Kidney epithelial cell (primary cell): ENCODE results near the gene CPED1. TPM values are rescaled to one million over a fixed set of nuclear protein-coding genes. Genes with fewer than 3 reads are reported as not detected.

ENCODE experiments used
- DNase-seq: peaks from one replicate; pipeline ENCODE4 v3.0.0-alpha.2; 2010; ENCODE audit warnings: low read depth
- H3K27me3 ChIP-seq: 2 replicates; pipeline ENCODE4 v1.6.0; 2011; ENCODE audit warnings: low read length; ENCODE audit not compliant: control insufficient read depth, insufficient read depth
- H3K36me3 ChIP-seq: 2 replicates; pipeline ENCODE4 v1.5.1; 2011; ENCODE audit warnings: low read length; ENCODE audit not compliant: control insufficient read depth, insufficient read depth
- H3K4me3 ChIP-seq: 2 replicates; pipeline ENCODE4 v1.5.1; 2011; ENCODE audit warnings: low read depth, mild to moderate bottlenecking, control low read depth, low read length
- total RNA-seq: library from RNA; depleted of rRNA; stranded (reverse); fragments of >200 nt; gene quantifications from 2 replicates; pipeline ENCODE4 v1.2.3, GENCODE V29; 2015
- TF ChIP-seq, protein P1 (sequence below): IDR thresholded peaks from 2 replicates; pipeline ENCODE4 v1.5.1; 2011; ENCODE audit warnings: mild to moderate bottlenecking, moderate library complexity, low read length, control low read depth, inconsistent platforms; ENCODE audit not compliant: insufficient read depth, poor library complexity, severe bottlenecking

The CPED1 gene
- total RNA-seq, 1 donor from 2014 or later: 3.2 TPM

DNA sequence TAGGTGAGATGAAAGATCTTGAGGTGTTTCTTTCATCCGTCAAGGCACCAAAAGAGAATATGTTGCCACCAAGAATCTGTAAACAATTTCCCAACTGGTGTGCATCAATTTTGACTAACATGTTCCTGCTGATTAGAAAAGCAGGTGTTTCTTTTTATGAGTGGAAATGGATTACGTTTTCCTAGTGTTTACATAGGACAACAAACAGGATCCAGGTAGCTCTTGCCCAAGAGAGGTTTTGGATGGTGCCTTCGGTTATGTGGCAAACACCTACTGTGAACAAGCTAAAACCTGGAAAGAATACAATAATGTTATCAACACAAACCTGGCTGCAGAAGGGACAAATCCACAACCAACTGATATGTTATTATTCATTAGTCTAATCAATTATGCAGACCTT, 286.7 kb downstream of the CPED1 start:
- no peak overlapping the region for H3K4me3 ChIP-seq
- no peaks in the 10 kb centered on the region for H3K27me3 ChIP-seq
- DNase-seq: no peak
- TF ChIP-seq, protein P1, sequence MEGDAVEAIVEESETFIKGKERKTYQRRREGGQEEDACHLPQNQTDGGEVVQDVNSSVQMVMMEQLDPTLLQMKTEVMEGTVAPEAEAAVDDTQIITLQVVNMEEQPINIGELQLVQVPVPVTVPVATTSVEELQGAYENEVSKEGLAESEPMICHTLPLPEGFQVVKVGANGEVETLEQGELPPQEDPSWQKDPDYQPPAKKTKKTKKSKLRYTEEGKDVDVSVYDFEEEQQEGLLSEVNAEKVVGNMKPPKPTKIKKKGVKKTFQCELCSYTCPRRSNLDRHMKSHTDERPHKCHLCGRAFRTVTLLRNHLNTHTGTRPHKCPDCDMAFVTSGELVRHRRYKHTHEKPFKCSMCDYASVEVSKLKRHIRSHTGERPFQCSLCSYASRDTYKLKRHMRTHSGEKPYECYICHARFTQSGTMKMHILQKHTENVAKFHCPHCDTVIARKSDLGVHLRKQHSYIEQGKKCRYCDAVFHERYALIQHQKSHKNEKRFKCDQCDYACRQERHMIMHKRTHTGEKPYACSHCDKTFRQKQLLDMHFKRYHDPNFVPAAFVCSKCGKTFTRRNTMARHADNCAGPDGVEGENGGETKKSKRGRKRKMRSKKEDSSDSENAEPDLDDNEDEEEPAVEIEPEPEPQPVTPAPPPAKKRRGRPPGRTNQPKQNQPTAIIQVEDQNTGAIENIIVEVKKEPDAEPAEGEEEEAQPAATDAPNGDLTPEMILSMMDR: no peak
- no peaks in the 10 kb centered on the region for H3K36me3 ChIP-seq

DNA sequence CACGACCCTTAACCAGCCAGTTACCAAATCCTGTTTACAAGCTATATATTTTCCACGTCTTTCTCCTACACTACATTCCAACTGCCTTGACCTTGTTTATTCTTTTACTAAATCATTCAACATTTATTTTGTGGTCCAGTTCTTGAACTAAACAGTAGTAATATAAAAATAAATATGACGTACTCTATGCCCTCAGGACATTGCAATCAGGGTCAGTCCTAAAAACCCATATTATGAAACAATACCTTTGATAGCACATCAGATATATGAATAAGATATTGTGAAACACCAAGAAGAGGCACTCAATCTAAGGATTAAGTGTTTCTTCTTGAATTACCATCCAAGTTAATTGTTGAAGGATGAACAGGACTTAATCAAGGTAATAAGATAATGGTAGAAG, 287.8 kb downstream of the CPED1 start:
- no peak for DNase-seq
- Histone ChIP-seq H3K4me3 (no peak overlapping the region), H3K27me3 (no peaks in the 10 kb centered on the region), H3K36me3 (no peaks in the 10 kb centered on the region)
- TF ChIP-seq, protein P1: no peak

DNA sequence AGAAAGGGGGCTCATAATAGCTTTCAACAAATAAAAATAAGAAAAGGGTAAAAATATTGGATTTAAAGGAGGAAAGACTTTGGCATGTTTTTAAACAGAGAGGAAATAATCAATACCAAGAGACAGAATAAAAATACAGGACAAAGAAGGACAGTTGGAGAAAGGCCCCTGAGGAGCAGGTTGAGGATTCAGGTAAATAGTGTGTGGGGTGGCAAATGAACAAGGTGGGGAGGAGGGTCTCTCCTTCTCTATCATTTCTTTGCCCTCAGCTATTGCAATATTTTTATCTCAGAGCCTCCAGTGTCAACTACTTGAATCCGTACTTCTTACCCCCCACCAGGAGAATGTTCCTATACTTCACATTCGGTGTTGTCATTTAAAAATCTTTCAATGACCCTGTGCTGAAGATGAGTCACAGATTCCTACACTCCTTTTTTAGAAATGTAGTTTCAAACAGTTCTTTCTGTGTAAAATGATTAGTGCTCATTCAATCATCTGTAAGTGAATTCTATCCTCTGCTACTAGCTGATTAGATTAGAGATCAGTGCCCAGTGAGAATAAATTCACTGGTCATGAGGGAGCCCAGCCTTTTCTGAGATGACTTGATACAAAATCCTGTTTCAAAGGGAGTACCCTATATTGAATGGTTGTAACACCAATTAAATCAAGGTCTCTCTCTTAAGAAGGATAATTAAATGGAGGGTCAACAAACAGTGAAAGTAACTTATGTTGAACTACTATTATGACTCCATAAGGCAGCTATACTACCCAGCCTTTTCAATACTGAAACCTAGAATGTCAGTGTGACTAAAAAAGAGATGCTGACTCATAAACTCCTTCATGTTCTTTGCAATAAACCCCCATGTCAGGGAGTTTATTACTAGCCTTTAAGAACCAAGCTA, 289.9 kb downstream of the CPED1 start:
- Histone ChIP-seq H3K27me3 (no peaks in the 10 kb centered on the region), H3K36me3 (no peaks in the 10 kb centered on the region), H3K4me3 (no peak overlapping the region)
- DNase-seq: peak; percentile 39
- TF ChIP-seq, protein P1: no peak

DNA sequence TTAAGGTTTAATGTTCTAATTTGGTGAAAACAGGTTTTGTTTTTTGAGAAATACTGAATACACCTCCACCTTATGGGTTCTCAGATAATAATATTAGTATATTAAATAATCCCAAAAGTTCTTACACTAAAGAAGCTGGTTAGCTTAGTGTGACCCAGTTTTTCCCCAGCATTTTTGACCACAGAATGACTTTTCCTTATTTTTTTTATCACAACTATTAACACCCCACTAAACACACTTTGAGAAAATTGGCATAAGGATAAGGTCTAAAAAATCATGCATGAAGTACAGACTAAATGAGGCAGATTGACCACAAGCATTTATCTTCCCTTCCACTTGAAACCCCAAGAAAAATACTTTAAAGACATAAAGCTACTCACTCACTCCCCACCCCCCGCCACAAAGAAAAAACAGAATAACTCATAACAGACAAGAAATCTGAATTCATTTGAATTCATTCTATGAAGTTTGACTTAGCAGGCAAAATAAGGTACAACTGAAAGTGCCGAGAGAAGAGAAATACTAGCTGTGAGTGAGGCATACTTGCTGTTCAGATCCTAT, 290.6 kb downstream of the CPED1 start:
- TF ChIP-seq, protein P1: no peak
- DNase-seq: no peak
- Histone ChIP-seq H3K27me3 (no peaks in the 10 kb centered on the region), H3K36me3 (no peaks in the 10 kb centered on the region), H3K4me3 (no peak overlapping the region)

DNA sequence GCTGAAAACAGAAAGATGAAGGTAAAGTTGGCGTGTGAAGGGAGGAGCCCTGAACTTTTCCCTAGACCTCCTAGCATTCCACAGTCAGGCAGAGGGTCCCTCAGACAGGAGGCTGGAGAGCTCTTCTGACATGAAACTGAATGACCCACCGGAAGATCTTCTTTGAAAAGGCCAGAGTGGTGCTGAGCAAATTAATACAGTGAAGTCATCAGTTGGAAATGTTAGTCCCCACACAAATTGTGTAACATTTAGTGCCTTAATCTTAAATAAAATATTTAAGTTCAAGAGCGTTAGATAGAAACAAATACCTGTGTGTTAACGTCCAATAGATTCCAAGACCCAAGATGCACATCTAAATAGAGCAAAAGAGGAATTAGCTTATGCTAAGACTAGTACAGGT, 291.3 kb downstream of the CPED1 start:
- H3K27me3 ChIP-seq: no peaks in the 10 kb centered on the region
- no peak for DNase-seq
- TF ChIP-seq, protein P1: no peak

More for the DNA sequence above, 291.3 kb downstream of the CPED1 start:
- H3K36me3 ChIP-seq: no peaks in the 10 kb centered on the region
- no peak overlapping the region for H3K4me3 ChIP-seq
